A673 (cell line): ENCODE data around the gene SLC8A2. TPM values are rescaled to one million over a fixed set of nuclear protein-coding genes. Genes with fewer than 3 reads are reported as not detected.

Experiments
- BruUV-seq: library from RNA; stranded (reverse); fragments of 400-500 nt; replicated peaks from 2 replicates; lab custom pipeline; 2021; lab: Mats Ljungman, UMichigan
- CTCF ChIA-PET: fragments of 300-600 bp; sonication (Branson Sonifier 250); formaldehyde crosslinking; loops from one replicate; lab custom pipeline; 2022; ENCODE audit warnings: antibody characterized with exemption; lab: Charles Lee
- POLR2A ChIA-PET: fragments of 300-600 bp; sonication (Branson Sonifier 250); formaldehyde crosslinking; loops from one replicate; lab custom pipeline; 2022; ENCODE audit warnings: antibody characterized with exemption; ENCODE audit not compliant: low non-redundant PET; lab: Charles Lee
- DNase-seq: peaks from one replicate; pipeline ENCODE4 v3.0.0-alpha.2; 2015; ENCODE audit warnings: low spot score
- H3K27ac ChIP-seq: fragments of 200-600 bp; sonication (generic); 2 replicates; pipeline ENCODE4 v1.5.1; 2016; ENCODE audit warnings: mixed run types, low read depth, mild to moderate bottlenecking, mixed read lengths, antibody characterized with exemption, low read length; ENCODE audit not compliant: poor library complexity, severe bottlenecking
- H3K27me3 ChIP-seq: fragments of 200-600 bp; sonication (generic); replicated peaks from 2 replicates; pipeline ENCODE4 v1.6.1; 2017; ENCODE audit warnings: mixed run types, low read depth, mild to moderate bottlenecking, mixed read lengths, antibody characterized with exemption, low read length; ENCODE audit not compliant: insufficient read depth, poor library complexity
- H3K36me3 ChIP-seq: fragments of 200-600 bp; sonication (generic); 2 replicates; pipeline ENCODE4 v1.6.1; 2016; ENCODE audit warnings: mixed run types, mild to moderate bottlenecking, mixed read lengths, antibody characterized with exemption, low read length; ENCODE audit not compliant: insufficient read depth, poor library complexity, severe bottlenecking
- H3K4me1 ChIP-seq: fragments of 200-600 bp; sonication (generic); 2 replicates; pipeline ENCODE4 v1.6.1; 2017; ENCODE audit warnings: mixed run types, mild to moderate bottlenecking, mixed read lengths, antibody characterized with exemption, low read length; ENCODE audit not compliant: insufficient read depth, poor library complexity, severe bottlenecking
- H3K4me3 ChIP-seq: fragments of 200-600 bp; sonication (generic); 2 replicates; pipeline ENCODE4 v1.5.1; 2016; ENCODE audit warnings: low read depth, mixed run types, mild to moderate bottlenecking, mixed read lengths, low read length; ENCODE audit not compliant: poor library complexity, severe bottlenecking
- H3K9me3 ChIP-seq: fragments of 200-600 bp; sonication (generic); 2 replicates; pipeline ENCODE4 v1.6.1; 2016; ENCODE audit warnings: mixed run types, low read depth, mild to moderate bottlenecking, mixed read lengths, antibody characterized with exemption, low read length; ENCODE audit not compliant: poor library complexity, severe bottlenecking
- CTCF ChIP-seq: fragments of 300-800, 200-600 bp; sonication (generic); conservative IDR thresholded peaks from 2 replicates; pipeline ENCODE4 v1.5.1; 2017; ENCODE audit warnings: low read depth, mild to moderate bottlenecking, antibody characterized with exemption, low read length, moderate library complexity, mixed read lengths
- EZH2 ChIP-seq: fragments of 200-600 bp; sonication (generic); IDR thresholded peaks from 2 replicates; pipeline ENCODE4 v1.6.1; 2017; ENCODE audit warnings: borderline replicate concordance, low read depth, mild to moderate bottlenecking, mixed read lengths, antibody characterized with exemption, low read length; ENCODE audit not compliant: poor library complexity, severe bottlenecking
- intact Hi-C: fragments of 100-400 bp; cut with micrococcal nuclease; formaldehyde crosslinking; loops from one replicate; pipeline ENCODE4 v1.10.0; 2022; ENCODE audit not compliant: unreplicated experiment
- total RNA-seq: library from RNA; stranded (reverse); gene quantifications from 2 replicates; pipeline ENCODE4 v1.2.3, GENCODE V29; 2021

The SLC8A2 gene
- total RNA-seq, 1 experiment from 2014 or later, result 3.2 TPM

- CTCF ChIA-PET, result interaction anchor here (0.6 kb wide), 1 partner anchor 899 kb away, joined by 3 read pairs; no protein-coding TSS in a partner anchor
- BruUV-seq, result no TSS peak
- intact Hi-C loops, result no loop called here
- Histone ChIP-seq H3K9me3 (no peaks in the 10 kb centered on the region), H3K27ac (no peak overlapping the region), H3K4me1 (peaks cover 9% of the 10 kb centered on the region), H3K27me3 (no peaks in the 10 kb centered on the region), H3K4me3 (peak overlapping the region; percentile 62), H3K36me3 (no peaks in the 10 kb centered on the region)
- DNase-seq, result no peak
- TF ChIP-seq EZH2 (no peak), CTCF (no peak)
- POLR2A ChIA-PET, result no interaction called here
These were observed 1.1 kb downstream of the SLC8A2 start for GRCh38 chr19:47470447-47471195.

GRCh38 chr19:47469719-47470118 lies 2.0 kb downstream of the SLC8A2 start:
- ChIA-PET POLR2A (no interaction called here), CTCF (no interaction called here)
- TF ChIP-seq EZH2, result no peak
- TF ChIP-seq CTCF, result no peak
- no peak for DNase-seq
- no TSS peak for BruUV-seq
- intact Hi-C loops, result no loop called here
- Histone ChIP-seq H3K4me3 (no peak overlapping the region), H3K36me3 (no peaks in the 10 kb centered on the region), H3K9me3 (no peaks in the 10 kb centered on the region), H3K4me1 (peaks cover 9% of the 10 kb centered on the region), H3K27me3 (no peaks in the 10 kb centered on the region), H3K27ac (no peak overlapping the region)

GRCh38 chr19:47469363-47469700 lies 2.4 kb downstream of the SLC8A2 start:
- Histone ChIP-seq H3K27ac (no peak overlapping the region), H3K36me3 (no peaks in the 10 kb centered on the region)

More at GRCh38 chr19:47469363-47469700, 2.4 kb downstream of the SLC8A2 start:
- TF ChIP-seq CTCF, result no peak
- TF ChIP-seq EZH2, result no peak
- no peak for DNase-seq
- Histone ChIP-seq H3K4me1 (peaks cover 9% of the 10 kb centered on the region), H3K9me3 (no peaks in the 10 kb centered on the region), H3K27me3 (no peaks in the 10 kb centered on the region), H3K4me3 (no peak overlapping the region)
- CTCF ChIA-PET, result no interaction called here
- no TSS peak for BruUV-seq
- intact Hi-C loops, result no loop called here
- POLR2A ChIA-PET, result no interaction called here
